NB4 (cell line): Measurements from ENCODE around the gene KAZN.

ENCODE experiments used
- CTCF ChIP-seq: IDR thresholded peaks from one replicate; pipeline ENCODE4 v1.5.1; 2012; ENCODE audit warnings: low read depth, low read length
- MAX ChIP-seq: IDR thresholded peaks from 2 replicates; pipeline ENCODE4 v1.6.1; 2011; ENCODE audit warnings: low read depth, low read length

GRCh38 chr1:14745001-14745720 lies 146.7 kb downstream of the KAZN start:
- TF ChIP-seq CTCF = no peak
- no peak for TF ChIP-seq MAX
